IgD-negative memory B cell (primary cell): ENCODE measurements around the gene MAGEA12. TPM values are rescaled to one million over a fixed set of nuclear protein-coding genes. Genes with fewer than 3 reads are reported as not detected.
"Not testable (repeated sequence)": the region's sequence is repeated elsewhere in the genome, so short reads cannot be mapped to it uniquely, and the experiment has no call there.

Source experiments
- H3K27ac Mint-ChIP-seq, 3 donors: one replicate each; pipeline ENCODE4 v1.8.0; 2020 to 2022; ENCODE audit warnings: mild to moderate bottlenecking in 3 of 3, mixed read lengths in 3 of 3, moderate library complexity in 1 of 3
- H3K27me3 Mint-ChIP-seq: one replicate; pipeline ENCODE4 v1.8.0; 2021; ENCODE audit warnings: mixed read lengths
- H3K36me3 Mint-ChIP-seq: one replicate; pipeline ENCODE4 v1.8.0; 2020; ENCODE audit warnings: mild to moderate bottlenecking, mixed read lengths
- H3K4me1 Mint-ChIP-seq, 3 donors: one replicate each; pipeline ENCODE4 v1.8.0; 2020 to 2022; ENCODE audit warnings: mixed read lengths in 3 of 3, mild to moderate bottlenecking in 1 of 3
- H3K4me3 Mint-ChIP-seq, 4 donors: one replicate each; pipeline ENCODE4 v1.8.0; 2020 to 2022; ENCODE audit warnings: mild to moderate bottlenecking in 4 of 4, mixed read lengths in 4 of 4, moderate library complexity in 3 of 4
- H3K9me3 Mint-ChIP-seq, 3 donors: one replicate each; pipeline ENCODE4 v1.8.0; 2020 to 2021; ENCODE audit warnings: mixed read lengths in 3 of 3, mild to moderate bottlenecking in 1 of 3
- polyA plus RNA-seq: library from polyadenylated mRNA; unstranded; fragments of 300-500 nt; fragmentation: Illumina TruSeq; gene quantifications from one replicate; pipeline ENCODE4 v1.2.3, GENCODE V29; 2021

MAGEA12 gene
- polyA plus RNA-seq, 1 donor from 2014 or later: not detected

DNA sequence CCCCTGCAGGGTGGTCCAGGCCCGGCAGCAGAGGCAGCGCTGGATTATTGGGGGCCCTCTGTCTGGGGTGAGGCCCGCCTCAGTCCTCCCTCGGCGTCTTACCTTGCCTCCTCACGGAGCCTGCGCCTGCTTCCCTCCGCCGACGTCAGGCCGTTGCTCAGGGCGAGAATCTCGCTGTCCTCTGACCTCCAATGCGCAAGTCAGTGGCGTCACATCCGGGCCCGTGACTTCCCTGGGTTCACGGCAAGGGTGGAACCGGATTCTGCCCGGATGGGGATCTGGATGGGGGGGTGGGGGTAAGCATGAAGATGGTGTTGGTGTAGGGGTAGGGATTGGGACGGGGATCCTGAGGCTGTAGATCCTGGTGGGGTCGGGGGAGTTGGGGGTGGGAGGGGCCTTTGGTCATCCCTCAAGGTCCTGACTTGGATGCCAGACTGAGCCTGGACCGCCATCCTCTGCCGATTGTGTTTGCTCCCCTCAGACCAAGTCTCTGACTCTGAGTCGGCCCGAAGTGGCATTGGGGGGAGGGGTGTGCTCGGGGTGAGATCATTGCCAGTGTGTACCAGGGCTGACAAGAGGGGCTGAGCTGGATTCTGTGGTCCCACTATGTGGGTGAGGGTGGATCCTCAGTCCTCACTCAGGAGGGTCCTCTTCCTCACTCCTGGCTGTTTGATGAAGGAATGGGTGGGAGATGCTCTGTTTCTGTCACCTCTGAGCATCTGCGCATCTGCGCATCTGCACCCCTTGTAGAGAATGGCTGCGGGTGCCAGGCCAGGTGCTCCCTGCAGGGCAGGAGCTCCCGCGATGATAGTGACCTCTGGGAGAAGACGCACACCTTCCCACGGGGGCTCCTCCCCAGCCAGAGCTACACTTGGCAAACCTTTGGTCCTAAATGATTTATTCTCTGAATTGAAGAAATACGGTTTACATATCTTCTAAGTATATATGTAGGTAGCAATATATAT, 20.4 kb downstream of the MAGEA12 start, which contains the start of gene MAGEA2:
MAGEA2 (minus strand) TSS at position 157 of the 965 bp plus-strand sequence. CDS start 2,479 bp downstream, outside the sequence.
- not testable (repeated sequence) for H3K36me3 Mint-ChIP-seq, H3K9me3 Mint-ChIP-seq, H3K27ac Mint-ChIP-seq, H3K27me3 Mint-ChIP-seq, H3K4me1 Mint-ChIP-seq, H3K4me3 Mint-ChIP-seq

DNA sequence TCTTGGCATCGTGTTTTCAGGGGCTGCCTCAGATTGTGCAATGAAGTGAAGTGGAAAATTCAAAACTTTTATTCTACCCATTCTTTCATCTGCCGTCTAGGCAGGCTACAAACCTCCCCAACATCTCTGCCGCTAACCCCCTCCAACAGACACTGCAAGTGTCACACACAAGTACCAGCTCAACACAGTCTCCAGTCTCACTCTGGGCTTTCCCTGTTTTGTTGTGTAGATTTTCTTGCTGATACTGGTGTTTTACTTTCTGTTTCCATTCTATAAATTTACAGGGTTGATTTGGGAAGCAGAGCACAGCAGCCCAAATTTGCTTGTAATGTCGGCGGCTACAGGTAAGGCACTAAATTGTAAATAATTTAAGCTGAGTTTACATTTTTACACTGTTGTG, 21.3 kb downstream of the MAGEA12 start:
- H3K36me3 Mint-ChIP-seq, H3K4me3 Mint-ChIP-seq, H3K27me3 Mint-ChIP-seq, H3K27ac Mint-ChIP-seq, H3K4me1 Mint-ChIP-seq, H3K9me3 Mint-ChIP-seq: not testable (repeated sequence)

DNA sequence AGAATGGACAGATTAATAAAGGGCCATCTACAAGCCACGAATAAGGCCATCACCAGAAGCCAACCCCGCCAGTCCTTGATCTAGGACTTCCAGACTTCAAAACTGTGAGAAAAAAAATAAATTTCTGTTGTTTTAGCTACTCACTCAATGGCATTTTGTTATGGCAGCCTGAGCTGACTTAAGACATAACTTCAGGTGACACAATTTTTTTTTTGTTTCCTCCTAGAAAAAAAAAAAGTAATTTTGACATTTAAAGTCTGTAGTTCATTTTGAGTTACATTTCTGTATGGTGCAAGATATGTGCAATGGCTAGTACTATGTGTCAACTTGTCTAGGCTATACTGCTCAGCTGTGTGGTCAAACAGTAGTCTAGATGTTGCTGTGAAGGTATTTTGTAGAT, 25.4 kb downstream of the MAGEA12 start, which contains the start of gene CSAG3:
CSAG3 (plus strand) TSS at position 301 of the 400 bp plus-strand sequence.
- not testable (repeated sequence) for H3K4me3 Mint-ChIP-seq, H3K27me3 Mint-ChIP-seq, H3K27ac Mint-ChIP-seq, H3K9me3 Mint-ChIP-seq, H3K4me1 Mint-ChIP-seq, H3K36me3 Mint-ChIP-seq

DNA sequence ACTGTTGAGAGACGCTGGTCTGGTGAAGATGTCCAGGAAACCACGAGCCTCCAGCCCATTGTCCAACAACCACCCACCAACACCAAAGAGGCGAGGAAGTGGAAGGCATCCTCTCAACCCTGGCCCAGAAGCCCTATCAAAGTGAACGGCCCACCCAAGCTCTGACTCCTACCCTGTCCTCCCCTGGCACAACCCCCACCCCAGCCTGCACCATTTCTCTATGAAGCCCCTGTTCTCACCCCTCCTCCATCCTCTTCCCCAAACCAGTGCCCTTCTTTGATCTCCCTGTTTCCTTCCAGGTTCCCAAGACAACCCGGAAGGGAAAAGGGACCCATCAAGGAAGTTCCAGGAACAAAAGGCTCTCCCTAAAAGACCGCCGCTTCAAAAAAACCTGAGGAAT, 26.0 kb downstream of the MAGEA12 start:
- not testable (repeated sequence) for H3K36me3 Mint-ChIP-seq, H3K27ac Mint-ChIP-seq, H3K4me1 Mint-ChIP-seq, H3K4me3 Mint-ChIP-seq, H3K27me3 Mint-ChIP-seq, H3K9me3 Mint-ChIP-seq

DNA sequence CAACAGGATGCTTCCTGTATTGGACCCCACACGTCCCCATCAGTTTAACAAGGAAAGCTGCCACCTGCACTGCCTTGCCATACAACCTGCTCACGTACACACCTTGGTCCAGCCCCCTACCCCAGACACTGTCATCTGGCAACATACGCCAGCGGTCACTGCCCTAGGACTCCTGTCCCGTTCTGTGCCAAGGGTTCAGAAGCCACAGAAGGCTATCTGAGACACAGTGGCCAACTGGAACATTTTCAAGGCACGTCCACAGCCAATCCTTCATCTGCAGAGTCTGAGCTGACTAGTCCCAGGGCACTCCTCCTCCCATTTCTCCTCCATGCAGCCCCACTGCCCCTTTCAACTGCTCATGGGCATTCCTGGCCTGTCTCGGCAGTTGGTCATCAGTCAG, 28.0 kb downstream of the MAGEA12 start:
- H3K4me1 Mint-ChIP-seq, H3K9me3 Mint-ChIP-seq, H3K36me3 Mint-ChIP-seq, H3K4me3 Mint-ChIP-seq, H3K27ac Mint-ChIP-seq, H3K27me3 Mint-ChIP-seq: not testable (repeated sequence)

DNA sequence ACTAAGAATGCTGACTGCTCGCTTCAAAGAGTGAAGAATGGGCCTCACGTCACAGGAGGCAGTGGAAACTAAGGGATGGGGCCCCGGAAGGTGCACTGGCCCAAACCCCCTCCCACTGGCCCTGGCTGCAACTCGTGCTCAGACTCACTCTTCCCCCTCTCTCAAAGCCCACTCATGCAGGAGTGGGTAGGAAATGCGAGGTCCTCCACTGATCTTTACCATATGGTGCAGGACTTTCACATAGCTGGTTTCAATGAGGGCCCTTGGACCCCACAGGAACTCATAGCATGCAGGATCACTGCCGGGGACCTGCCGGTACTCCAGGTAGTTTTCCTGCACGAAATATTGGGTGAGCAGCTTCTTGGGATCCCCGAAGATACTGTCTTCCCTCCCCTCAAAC, 33.0 kb downstream of the MAGEA12 start:
- not testable (repeated sequence) for H3K27me3 Mint-ChIP-seq, H3K27ac Mint-ChIP-seq, H3K4me3 Mint-ChIP-seq, H3K4me1 Mint-ChIP-seq, H3K36me3 Mint-ChIP-seq, H3K9me3 Mint-ChIP-seq

DNA sequence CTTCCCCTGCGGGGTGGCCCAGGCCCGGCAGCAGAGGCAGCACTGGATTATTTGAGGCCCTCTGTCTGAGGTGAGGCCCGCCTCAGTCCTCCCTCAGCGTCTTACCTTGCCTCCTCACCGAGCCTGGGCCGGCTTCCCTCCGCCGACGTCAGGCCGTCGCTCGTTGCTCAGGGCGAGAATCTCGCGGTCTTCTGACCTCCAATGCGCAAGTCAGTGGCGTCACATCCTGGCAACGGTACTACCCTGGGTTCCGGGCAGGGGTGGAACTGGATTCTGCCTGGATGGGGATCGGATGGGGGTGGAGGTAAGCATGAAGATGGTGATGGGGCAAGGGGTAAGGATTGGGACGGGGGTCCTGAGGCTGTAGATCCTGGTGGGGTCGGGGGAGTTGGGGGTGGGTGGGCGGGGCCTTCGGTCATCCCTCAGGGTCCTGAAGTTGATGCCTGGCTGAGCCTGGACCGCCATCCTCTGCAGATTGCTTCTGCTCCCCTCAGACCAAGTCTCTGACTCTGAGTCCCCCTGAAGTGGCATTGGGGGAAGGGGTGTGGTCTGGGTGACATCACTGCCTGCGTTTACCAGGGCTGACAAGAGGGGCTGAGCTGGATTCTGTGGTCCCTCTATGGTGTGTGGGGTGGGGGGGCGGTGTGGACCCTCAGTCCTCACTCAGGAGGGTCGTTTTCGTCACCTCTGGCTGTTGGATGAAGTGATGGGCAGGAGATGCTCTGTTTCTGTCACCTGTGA, 36.2 kb downstream of the MAGEA12 start, which contains the start of gene MAGEA6:
MAGEA6 (minus strand) TSS at position 141 of the 741 bp plus-strand sequence. CDS start 2,039 bp downstream, outside the sequence.
- H3K4me3 Mint-ChIP-seq, H3K27me3 Mint-ChIP-seq, H3K9me3 Mint-ChIP-seq, H3K4me1 Mint-ChIP-seq, H3K36me3 Mint-ChIP-seq, H3K27ac Mint-ChIP-seq: not testable (repeated sequence)

DNA sequence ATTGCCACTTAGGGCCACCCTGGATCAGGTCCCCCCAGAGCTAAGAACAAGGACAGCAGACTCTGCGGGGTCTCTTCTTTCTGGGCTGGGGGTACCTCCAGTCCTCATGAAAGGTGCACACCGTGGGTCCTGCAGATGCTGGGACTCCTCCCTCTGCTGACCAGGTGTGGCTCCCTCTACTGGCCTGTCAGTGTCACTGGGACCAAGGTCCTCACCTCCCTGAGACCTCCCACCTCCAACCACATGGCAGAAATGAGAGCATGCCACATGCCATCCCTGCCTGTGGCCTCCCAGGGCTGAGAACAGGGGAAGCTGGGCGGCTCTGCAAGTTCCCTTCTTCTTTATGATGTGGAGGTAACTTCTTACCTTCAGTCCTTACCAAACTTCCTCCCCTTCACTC, 53.5 kb downstream of the MAGEA12 start:
- not testable (repeated sequence) for H3K27ac Mint-ChIP-seq, H3K4me3 Mint-ChIP-seq, H3K9me3 Mint-ChIP-seq, H3K36me3 Mint-ChIP-seq, H3K27me3 Mint-ChIP-seq, H3K4me1 Mint-ChIP-seq

Other genes with a start within 250 kb of the MAGEA12 start
- gene GABRQ, start 95.9 kb upstream of the MAGEA12 start, polyA plus RNA-seq: not detected
- not detected for gene MAGEA3, start 35.0 kb upstream of the MAGEA12 start, polyA plus RNA-seq
- not detected for gene CSAG2, start 24.5 kb upstream of the MAGEA12 start, polyA plus RNA-seq
- gene MAGEA2B, start 19.1 kb upstream of the MAGEA12 start, polyA plus RNA-seq: not detected
- gene CSAG1, start within 50 bp of the MAGEA12 start, polyA plus RNA-seq: not detected
- not detected for gene MAGEA2, start 20.1 kb downstream of the MAGEA12 start, polyA plus RNA-seq
- not detected for gene CSAG3, start 25.5 kb downstream of the MAGEA12 start, polyA plus RNA-seq
- gene MAGEA6, start 35.9 kb downstream of the MAGEA12 start, polyA plus RNA-seq: not detected
- 21.3 TPM for gene CETN2, start 97.0 kb downstream of the MAGEA12 start, polyA plus RNA-seq
- 11.7 TPM for gene NSDHL, start 97.3 kb downstream of the MAGEA12 start, polyA plus RNA-seq
- 2.0 TPM for gene ZNF185, start 164.3 kb downstream of the MAGEA12 start, polyA plus RNA-seq